Renal cortex interstitium (tissue), 11 donors: ENCODE data around the gene ABCG1. TPM values are rescaled to one million over a fixed set of nuclear protein-coding genes. Genes with fewer than 3 reads are reported as not detected.

Experiments
- DNase-seq, 11 donors: peaks; one replicate each; pipeline ENCODE4 v3.0.0-alpha.2; 2013; ENCODE audit warnings: low read depth in 9 of 11, low spot score in 4 of 11; ENCODE audit errors: extremely low read depth in 1 of 11
- polyA plus RNA-seq, 3 donors: library from polyadenylated mRNA; unstranded; fragments of 120-200 nt; gene quantifications; one replicate each; pipeline ENCODE4 v1.2.1, GENCODE V29; 2013; ENCODE audit not compliant: insufficient read length in 3 of 3

The ABCG1 gene
- polyA plus RNA-seq, 3 donors: 8.0 to 14.1 (median 9.3) TPM

DNA sequence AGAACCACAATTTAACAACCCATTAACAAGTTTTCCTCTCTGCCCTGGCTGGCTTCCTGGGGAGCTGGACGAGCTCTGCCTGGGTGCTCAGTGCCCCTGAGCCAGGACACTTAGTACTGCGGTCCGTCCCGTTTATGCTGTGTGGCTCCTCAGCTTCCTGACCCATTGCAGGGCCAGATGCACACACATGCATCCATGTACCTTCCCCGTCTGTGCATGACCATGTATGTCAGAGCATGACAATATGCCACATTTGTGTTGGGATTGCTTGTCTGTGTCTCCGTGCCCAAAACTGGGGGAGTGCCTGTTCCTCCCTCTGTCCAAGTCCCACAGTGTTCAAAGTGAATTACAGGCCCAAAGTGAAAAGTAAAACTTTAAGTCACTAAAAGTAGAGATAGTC is 106.0 kb downstream of the ABCG1 start:
- no peak for DNase-seq

DNA sequence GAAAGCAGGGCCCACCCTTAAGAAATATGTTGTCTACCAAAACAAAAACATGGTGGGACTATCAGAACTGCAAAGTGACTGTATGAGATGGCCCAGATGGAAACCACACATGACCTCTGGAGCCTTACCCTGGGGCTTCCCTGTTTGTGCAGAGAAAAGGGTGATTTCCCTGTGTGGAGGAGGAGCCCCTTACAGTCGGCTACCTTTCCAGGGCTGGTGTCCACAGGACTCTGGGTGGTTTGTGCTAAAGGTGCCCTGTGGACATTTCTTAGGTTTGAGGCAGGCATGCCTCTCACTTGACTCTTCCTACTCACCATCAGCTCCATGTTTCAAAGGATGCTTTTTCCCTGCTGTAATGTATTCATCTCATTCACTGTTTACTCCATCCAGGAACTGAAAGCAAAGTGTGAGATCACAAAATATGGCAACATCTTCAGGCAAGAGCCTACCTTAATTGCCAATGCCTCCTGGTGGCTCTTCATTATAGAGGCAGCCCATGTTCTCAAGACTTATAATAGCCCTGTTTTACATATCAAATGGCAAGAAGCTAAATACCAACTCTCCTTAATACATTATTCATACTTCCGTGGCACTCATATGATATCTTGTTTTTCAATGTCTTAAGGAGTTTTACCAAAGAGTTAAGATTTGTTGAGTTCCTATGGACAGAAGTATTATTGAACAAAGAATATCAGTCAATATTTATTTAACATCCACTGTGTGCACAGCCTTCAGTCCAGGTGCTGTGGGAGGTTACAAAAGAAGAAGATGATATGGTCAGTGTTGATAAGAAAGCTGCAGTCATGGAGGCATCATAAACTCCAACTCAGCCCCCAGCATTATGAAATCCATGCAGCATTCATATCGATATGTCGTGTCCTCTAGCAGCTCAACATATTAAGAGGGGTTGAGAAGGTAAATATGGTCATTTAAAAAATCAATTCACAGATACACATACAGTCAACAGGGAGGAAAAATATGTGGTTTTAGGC is 111.7 kb downstream of the ABCG1 start:
- no peak for DNase-seq

- DNase-seq: no peak
Observed at GRCh38 chr21:42331660-42332059, 112.7 kb downstream of the ABCG1 start.

GRCh38 chr21:42332557-42333317 is 113.8 kb downstream of the ABCG1 start:
- DNase-seq: no peak

DNA sequence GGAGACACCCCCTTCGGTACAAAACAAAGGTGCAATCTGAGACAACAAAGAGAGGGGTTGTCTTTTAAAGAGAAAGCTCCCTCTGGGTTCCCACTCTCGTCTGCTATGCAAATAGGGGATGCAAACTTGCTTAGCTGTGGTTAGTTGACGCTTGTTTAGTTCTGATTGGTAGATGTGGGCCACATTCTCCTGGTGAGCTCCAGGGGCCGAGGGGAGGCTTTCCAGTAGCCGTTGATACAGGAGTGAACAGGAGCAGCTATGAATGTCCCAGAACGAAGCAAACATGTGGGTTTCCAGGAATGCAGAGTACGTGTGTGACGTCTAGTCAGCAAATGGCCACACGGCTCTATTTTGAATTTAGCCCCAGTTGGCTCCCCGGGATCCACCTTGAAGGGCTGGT is 117.1 kb downstream of the ABCG1 start:
- no peak for DNase-seq

- DNase-seq: no peak
Observed at GRCh38 chr21:42337276-42337675, 118.3 kb downstream of the ABCG1 start.

- DNase-seq: peak; percentile 60 to 85 (median 72)
Observed at GRCh38 chr21:42337830-42338728, 119.1 kb downstream of the ABCG1 start.

GRCh38 chr21:42338729-42339715 is 120.1 kb downstream of the ABCG1 start:
- DNase-seq: no peak

GRCh38 chr21:42340187-42341050 is 121.5 kb downstream of the ABCG1 start:
- no peak for DNase-seq

DNA sequence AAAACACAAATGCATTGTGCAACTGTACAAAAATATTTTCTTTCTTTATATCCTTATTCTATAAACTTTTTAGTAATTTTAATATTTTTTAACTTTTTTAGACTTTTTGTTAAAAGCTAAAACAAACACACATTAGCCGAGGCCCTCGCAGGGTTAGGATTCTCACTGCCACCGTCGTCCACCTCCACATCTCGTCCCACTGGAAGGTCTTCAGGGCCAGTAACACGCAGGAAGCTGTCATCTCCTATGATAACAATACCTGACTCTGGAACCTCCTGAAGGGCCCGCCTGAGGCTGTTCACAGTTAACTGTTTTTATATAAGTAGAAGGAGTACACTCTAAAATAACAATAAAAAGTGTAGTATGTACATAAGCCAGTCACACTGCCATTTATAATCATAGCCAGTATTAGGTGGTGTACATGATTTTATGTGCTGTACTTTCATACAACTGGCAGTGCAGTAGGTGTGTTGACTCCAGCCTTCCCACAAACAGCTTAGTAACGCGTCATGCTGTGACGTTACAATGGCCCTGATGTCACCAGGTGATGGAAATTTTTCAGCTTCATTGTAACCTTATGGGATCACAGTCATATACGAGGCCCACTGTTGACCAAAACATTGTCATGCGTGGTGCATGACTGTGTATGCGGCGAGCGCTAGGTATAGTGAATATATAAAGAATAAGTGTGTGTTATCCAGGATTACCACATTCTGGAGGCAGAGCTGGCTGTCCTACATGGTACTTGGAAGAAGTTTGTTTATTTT is 123.0 kb downstream of the ABCG1 start:
- no peak for DNase-seq

DNA sequence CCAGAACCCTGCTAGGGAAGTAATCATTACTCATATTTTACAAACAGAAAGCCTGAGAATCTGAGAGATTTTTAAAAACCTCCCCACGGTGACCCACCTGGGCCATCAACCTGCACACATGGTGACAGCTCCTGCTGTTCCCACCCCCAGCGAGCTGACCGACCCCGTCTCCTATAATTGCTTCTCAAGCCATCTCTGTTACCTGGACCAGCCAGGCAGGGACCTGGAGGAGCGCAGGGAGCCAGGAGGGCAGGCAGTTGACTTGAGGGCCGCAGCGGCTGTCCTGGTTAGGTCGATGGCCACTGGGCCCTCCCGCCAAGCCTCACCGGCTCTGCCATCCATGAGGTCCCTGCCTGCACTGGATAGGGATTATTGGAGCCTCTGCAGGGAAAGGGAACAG is 124.2 kb downstream of the ABCG1 start:
- DNase-seq: no peak

DNA sequence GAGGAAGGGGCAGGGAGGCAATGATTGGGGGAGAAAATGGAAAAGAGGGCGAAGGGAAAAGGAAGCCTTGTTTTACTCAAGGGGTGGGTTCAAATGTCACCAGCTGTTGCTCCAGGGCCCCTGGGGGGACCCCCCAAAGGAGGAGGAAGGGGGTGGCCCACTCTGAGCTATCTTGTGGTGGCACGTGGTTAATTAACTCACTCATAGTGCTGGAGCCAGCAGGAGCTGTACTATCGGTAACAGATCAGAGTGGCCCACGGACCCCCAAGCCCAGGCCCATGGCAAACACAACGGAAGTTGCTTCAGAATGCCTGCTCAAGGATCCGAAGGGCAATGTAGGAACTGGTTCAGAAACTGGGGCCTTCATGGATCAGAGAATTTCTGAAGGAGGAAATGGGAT is 124.6 kb downstream of the ABCG1 start:
- DNase-seq: no peak

- no peak for DNase-seq
Observed at GRCh38 chr21:42343963-42344510, 125.1 kb downstream of the ABCG1 start.

DNA sequence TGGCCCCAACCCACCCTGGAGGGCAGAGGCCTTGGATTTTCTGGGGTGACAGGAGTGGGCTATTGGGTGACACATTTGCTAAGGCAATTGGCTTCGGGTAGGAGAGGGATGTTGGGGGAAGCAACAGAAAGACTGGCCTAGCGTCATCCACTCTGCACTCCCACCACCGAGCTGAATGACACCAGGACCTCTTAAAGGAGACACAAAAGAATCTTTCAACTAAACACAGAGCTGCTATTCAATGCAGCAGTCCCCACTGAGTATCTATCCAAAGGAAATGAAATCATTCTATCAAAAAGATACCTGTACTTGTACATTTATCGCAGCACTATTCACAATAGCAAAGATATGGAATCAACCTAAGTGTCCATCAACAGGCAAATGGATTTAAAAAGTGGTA is 125.7 kb downstream of the ABCG1 start:
- no peak for DNase-seq

DNA sequence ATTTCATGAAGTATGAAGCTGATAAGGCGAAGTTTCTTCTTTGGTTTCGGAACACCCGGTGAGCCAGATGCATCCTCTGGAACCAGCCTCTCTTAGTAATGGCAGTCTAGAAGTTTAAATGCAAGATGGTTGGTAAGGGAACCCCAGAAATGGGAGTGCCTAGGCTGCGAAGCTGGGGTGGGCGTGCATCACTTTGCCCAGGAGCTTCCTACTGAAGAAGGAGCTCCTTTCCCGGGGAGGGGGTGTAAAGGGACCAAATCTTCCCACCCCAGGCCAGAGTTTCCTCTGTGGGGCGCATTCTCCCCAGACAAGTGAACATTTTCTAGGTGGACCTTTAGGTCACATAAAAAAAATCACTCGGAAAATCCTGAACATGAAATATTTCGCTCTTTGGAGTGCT is 127.5 kb downstream of the ABCG1 start:
- no peak for DNase-seq
